B cell (primary cell): ENCODE results near the gene PALD1.

Experiments
- EZH2 ChIP-seq: IDR thresholded peaks from 2 replicates; pipeline ENCODE4 v1.6.1; 2012; ENCODE audit warnings: borderline replicate concordance, low read depth, mild to moderate bottlenecking, moderate library complexity, low read length; ENCODE audit not compliant: insufficient read depth, poor library complexity, severe bottlenecking
- TF ChIP-seq, protein P1 (sequence below): fragments of 200-600 bp; IDR thresholded peaks from one replicate; pipeline ENCODE4 v1.8.0; 2022; ENCODE audit warnings: antibody characterized with exemption, mild to moderate bottlenecking

DNA sequence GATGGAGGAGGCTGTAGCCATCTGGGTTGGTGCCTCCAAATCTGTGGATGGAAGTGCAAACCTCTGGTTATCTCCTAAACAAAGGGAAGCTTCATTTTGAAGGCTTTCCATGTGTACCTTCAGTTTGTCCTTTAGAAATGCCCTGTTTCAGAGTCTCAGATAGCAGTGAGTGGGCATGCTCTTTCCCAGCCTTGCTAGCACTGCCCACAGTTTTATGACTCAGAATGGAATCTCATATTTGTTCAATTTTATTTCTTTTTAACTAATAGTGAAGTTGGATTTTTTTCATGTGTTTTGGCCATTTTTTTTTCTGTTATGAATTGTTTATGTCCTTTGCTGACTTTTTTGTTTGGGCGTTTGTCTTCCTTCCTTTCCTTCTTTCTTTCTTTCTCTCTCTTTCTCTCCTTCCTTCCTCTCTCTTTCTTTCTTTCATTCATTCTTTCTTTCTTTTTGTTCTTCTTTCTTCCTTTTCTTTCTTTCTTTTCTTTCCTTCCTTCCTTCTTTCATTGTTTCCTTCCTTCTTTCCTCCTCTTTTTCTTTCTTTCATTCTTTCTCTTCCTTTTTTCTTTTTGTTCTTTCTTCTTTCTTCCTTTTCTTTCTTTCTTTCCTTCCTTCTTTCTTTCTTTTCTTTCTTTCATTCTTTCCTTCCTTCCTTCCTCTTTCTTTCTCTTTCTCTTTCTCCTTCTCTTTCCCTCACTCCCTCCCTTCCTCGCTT is 98.4 kb downstream of the PALD1 start:
- TF ChIP-seq, protein P1, sequence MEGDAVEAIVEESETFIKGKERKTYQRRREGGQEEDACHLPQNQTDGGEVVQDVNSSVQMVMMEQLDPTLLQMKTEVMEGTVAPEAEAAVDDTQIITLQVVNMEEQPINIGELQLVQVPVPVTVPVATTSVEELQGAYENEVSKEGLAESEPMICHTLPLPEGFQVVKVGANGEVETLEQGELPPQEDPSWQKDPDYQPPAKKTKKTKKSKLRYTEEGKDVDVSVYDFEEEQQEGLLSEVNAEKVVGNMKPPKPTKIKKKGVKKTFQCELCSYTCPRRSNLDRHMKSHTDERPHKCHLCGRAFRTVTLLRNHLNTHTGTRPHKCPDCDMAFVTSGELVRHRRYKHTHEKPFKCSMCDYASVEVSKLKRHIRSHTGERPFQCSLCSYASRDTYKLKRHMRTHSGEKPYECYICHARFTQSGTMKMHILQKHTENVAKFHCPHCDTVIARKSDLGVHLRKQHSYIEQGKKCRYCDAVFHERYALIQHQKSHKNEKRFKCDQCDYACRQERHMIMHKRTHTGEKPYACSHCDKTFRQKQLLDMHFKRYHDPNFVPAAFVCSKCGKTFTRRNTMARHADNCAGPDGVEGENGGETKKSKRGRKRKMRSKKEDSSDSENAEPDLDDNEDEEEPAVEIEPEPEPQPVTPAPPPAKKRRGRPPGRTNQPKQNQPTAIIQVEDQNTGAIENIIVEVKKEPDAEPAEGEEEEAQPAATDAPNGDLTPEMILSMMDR: peak; percentile 54
- TF ChIP-seq EZH2: no peak
